ENCODE results near the gene NRG4.
"Not testable (repeated sequence)": the region's sequence is repeated elsewhere in the genome, so short reads cannot be mapped to it uniquely, and the experiment has no call there.

NRG4 gene

GRCh38 chr15:76057332-76058000 is 45.2 kb upstream of the NRG4 start:
- peak overlapping the region; percentile 50 for H3K4me3 ChIP-seq (replicated peaks; ENCODE audit: low read depth, low read length)
- TF ChIP-seq CTCF (IDR thresholded peaks at IDR 0.05; ENCODE audit: insufficient read depth, low read length, poor library complexity, severe bottlenecking) = peak; percentile 71
- H3K36me3 ChIP-seq (ENCODE audit: control insufficient read depth, insufficient read depth, low read length) = no peaks in the 10 kb centered on the region
- no peaks in the 10 kb centered on the region for H3K27me3 ChIP-seq (replicated peaks; ENCODE audit: control insufficient read depth, insufficient read depth, low read length)
- DNase-seq (ENCODE audit: extremely low read depth, insufficient read length) = no peak

GRCh38 chr15:76056931-76057330 is 44.7 kb upstream of the NRG4 start:
- no peak for TF ChIP-seq CTCF (IDR thresholded peaks at IDR 0.05; ENCODE audit: insufficient read depth, low read length, poor library complexity, severe bottlenecking)
- Histone ChIP-seq H3K27me3 (replicated peaks; ENCODE audit: control insufficient read depth, insufficient read depth, low read length) (no peaks in the 10 kb centered on the region), H3K4me3 (replicated peaks; ENCODE audit: low read depth, low read length) (peak overlapping the region; percentile 50), H3K36me3 (ENCODE audit: control insufficient read depth, insufficient read depth, low read length) (no peaks in the 10 kb centered on the region)
- DNase-seq (ENCODE audit: extremely low read depth, insufficient read length) = peak; percentile 67

- not testable (repeated sequence) for H3K4me3 ChIP-seq (replicated peaks; ENCODE audit: low read depth, low read length); H3K27me3 ChIP-seq (replicated peaks; ENCODE audit: control insufficient read depth, insufficient read depth, low read length); DNase-seq (ENCODE audit: extremely low read depth, insufficient read length); H3K36me3 ChIP-seq (ENCODE audit: control insufficient read depth, insufficient read depth, low read length)
Observed at GRCh38 chr15:76054201-76054600, 42.0 kb upstream of the NRG4 start.

GRCh38 chr15:76038512-76038911 is 26.3 kb upstream of the NRG4 start:
- H3K27me3 ChIP-seq (replicated peaks; ENCODE audit: control insufficient read depth, insufficient read depth, low read length) = no peaks in the 10 kb centered on the region
- H3K36me3 ChIP-seq (ENCODE audit: control insufficient read depth, insufficient read depth, low read length) = no peaks in the 10 kb centered on the region
- DNase-seq (ENCODE audit: extremely low read depth, insufficient read length) = no peak
- TF ChIP-seq CTCF (IDR thresholded peaks at IDR 0.05; ENCODE audit: insufficient read depth, low read length, poor library complexity, severe bottlenecking) = no peak
- no peak overlapping the region for H3K4me3 ChIP-seq (replicated peaks; ENCODE audit: low read depth, low read length)

- no peak overlapping the region for H3K4me3 ChIP-seq (replicated peaks; ENCODE audit: low read depth, low read length)
- no peaks in the 10 kb centered on the region for H3K36me3 ChIP-seq (ENCODE audit: control insufficient read depth, insufficient read depth, low read length)
- DNase-seq (ENCODE audit: extremely low read depth, insufficient read length) = no peak
- TF ChIP-seq CTCF (IDR thresholded peaks at IDR 0.05; ENCODE audit: insufficient read depth, low read length, poor library complexity, severe bottlenecking) = no peak
- H3K27me3 ChIP-seq (replicated peaks; ENCODE audit: control insufficient read depth, insufficient read depth, low read length) = no peaks in the 10 kb centered on the region
Observed at GRCh38 chr15:76035593-76035992, 23.4 kb upstream of the NRG4 start.

- DNase-seq (ENCODE audit: extremely low read depth, insufficient read length) = no peak
- Histone ChIP-seq H3K4me3 (replicated peaks; ENCODE audit: low read depth, low read length) (no peak overlapping the region), H3K36me3 (ENCODE audit: control insufficient read depth, insufficient read depth, low read length) (no peaks in the 10 kb centered on the region), H3K27me3 (replicated peaks; ENCODE audit: control insufficient read depth, insufficient read depth, low read length) (no peaks in the 10 kb centered on the region)
- no peak for TF ChIP-seq CTCF (IDR thresholded peaks at IDR 0.05; ENCODE audit: insufficient read depth, low read length, poor library complexity, severe bottlenecking)
Observed at GRCh38 chr15:76034111-76034510, 21.9 kb upstream of the NRG4 start.
